Suprapubic skin (tissue), 4 donors: ENCODE results near the gene RFX2. TPM values are rescaled to one million over a fixed set of nuclear protein-coding genes. Genes with fewer than 3 reads are reported as not detected.

Experiments used
- DNase-seq, 2 donors: peaks; one replicate each; pipeline ENCODE4 v3.0.0-alpha.2; 2019; ENCODE audit warnings: low spot score in 2 of 2
- H3K27ac ChIP-seq: fragments of 200-600 bp; sonication (generic); one replicate; pipeline ENCODE4 v1.5.1; 2019
- H3K27me3 ChIP-seq: fragments of 200-600 bp; sonication (generic); one replicate; pipeline ENCODE4 v1.5.1; 2019
- H3K36me3 ChIP-seq: fragments of 200-600 bp; sonication (generic); one replicate; pipeline ENCODE4 v1.5.1; 2019
- H3K4me1 ChIP-seq: fragments of 200-600 bp; sonication (generic); one replicate; pipeline ENCODE4 v1.5.1; 2019
- H3K4me3 ChIP-seq: fragments of 200-600 bp; sonication (generic); one replicate; pipeline ENCODE4 v1.5.1; 2019; ENCODE audit warnings: mild to moderate bottlenecking
- H3K9me3 ChIP-seq: fragments of 200-600 bp; sonication (generic); one replicate; pipeline ENCODE4 v1.5.1; 2019
- CTCF ChIP-seq, 2 donors: fragments of 200-600 bp in 1 of 2; fragments of 450-650 bp in 1 of 2; sonication (generic) in 1 of 2; IDR thresholded peaks; one replicate each; pipeline ENCODE4 v1.5.1; 2016 to 2019; ENCODE audit warnings: antibody characterized with exemption in 2 of 2, mild to moderate bottlenecking in 1 of 2, moderate library complexity in 1 of 2
- EP300 ChIP-seq: sonication (generic); formaldehyde crosslinking; IDR thresholded peaks from one replicate; pipeline ENCODE4 v1.6.1; 2017; ENCODE audit warnings: antibody characterized with exemption
- POLR2A ChIP-seq, 2 donors: fragments of 450-650 bp; IDR thresholded peaks; one replicate each; pipeline ENCODE4 v1.6.1; 2017; ENCODE audit warnings: antibody characterized with exemption in 2 of 2, mild to moderate bottlenecking in 2 of 2, moderate library complexity in 2 of 2
- POLR2AphosphoS5 ChIP-seq, 3 donors: sonication (generic); formaldehyde crosslinking; IDR thresholded peaks; one replicate each; pipeline ENCODE4 v1.6.1; 2017; ENCODE audit warnings: antibody characterized with exemption in 3 of 3
- WGBS: methylation state at CpG from one replicate; pipeline ENCODE4 v1.1.5; 2018; 5-methylcytosine and 5-hydroxymethylcytosine counted together
- total RNA-seq, 4 donors: library from RNA; depleted of rRNA; stranded (reverse); fragments of >200 nt; gene quantifications; one replicate each; pipeline ENCODE4 v1.1.0, GENCODE V29; 2016

RFX2 gene
- total RNA-seq, 4 donors from 2014 or later: 28.8 to 62.0 (median 43.5) TPM

GRCh38 chr19:5991244-5991838, 119.0 kb downstream of the RFX2 start:
- H3K36me3 ChIP-seq: peaks cover 21% of the 10 kb centered on the region

GRCh38 chr19:5990289-5990797, 120.0 kb downstream of the RFX2 start:
- Histone ChIP-seq H3K27ac (no peak overlapping the region), H3K4me3 (no peak overlapping the region)
- DNase-seq: no peak

More at GRCh38 chr19:5991244-5991838, 119.0 kb downstream of the RFX2 start:
- TF ChIP-seq CTCF (IDR thresholded peaks at IDR 0.05) (no peak), EP300 (no peak), POLR2A (IDR thresholded peaks at IDR 0.05) (no peak), POLR2AphosphoS5 (IDR thresholded peaks at IDR 0.05) (no peak)
- WGBS: 98% methylated on average over 7 of the region's 8 CpGs
- H3K4me1 ChIP-seq: peaks cover 18% of the 10 kb centered on the region
- no peaks in the 10 kb centered on the region for H3K9me3 ChIP-seq
- no peak overlapping the region for H3K4me3 ChIP-seq
- no peaks in the 10 kb centered on the region for H3K27me3 ChIP-seq
- H3K27ac ChIP-seq: no peak overlapping the region
- no peak for DNase-seq

GRCh38 chr19:5989388-5990074, 120.8 kb downstream of the RFX2 start:
- WGBS: 64% methylated on average over 8 of the region's 8 CpGs
- TF ChIP-seq EP300 (no peak), CTCF (IDR thresholded peaks at IDR 0.05) (no peak)

More at GRCh38 chr19:5990289-5990797, 120.0 kb downstream of the RFX2 start:
- TF ChIP-seq POLR2A (IDR thresholded peaks at IDR 0.05): no peak
- no peak for TF ChIP-seq CTCF (IDR thresholded peaks at IDR 0.05)
- no peak for TF ChIP-seq EP300
- TF ChIP-seq POLR2AphosphoS5 (IDR thresholded peaks at IDR 0.05): no peak
- peaks cover 18% of the 10 kb centered on the region for H3K4me1 ChIP-seq
- H3K36me3 ChIP-seq: peaks cover 11% of the 10 kb centered on the region
- H3K27me3 ChIP-seq: no peaks in the 10 kb centered on the region
- no peaks in the 10 kb centered on the region for H3K9me3 ChIP-seq
- 41% methylated on average over 17 of the region's 17 CpGs for WGBS

GRCh38 chr19:5988517-5989387, 121.5 kb downstream of the RFX2 start:
- Histone ChIP-seq H3K9me3 (no peaks in the 10 kb centered on the region), H3K27ac (no peak overlapping the region), H3K36me3 (peaks cover under 1% of the 10 kb centered on the region), H3K4me3 (no peak overlapping the region), H3K4me1 (peaks cover 12% of the 10 kb centered on the region), H3K27me3 (no peaks in the 10 kb centered on the region)
- 80% methylated on average over 8 of the region's 8 CpGs for WGBS
- no peak for TF ChIP-seq POLR2AphosphoS5 (IDR thresholded peaks at IDR 0.05)
- TF ChIP-seq EP300: no peak
- TF ChIP-seq POLR2A (IDR thresholded peaks at IDR 0.05): no peak
- no peak for TF ChIP-seq CTCF (IDR thresholded peaks at IDR 0.05)
- no peak for DNase-seq

More at GRCh38 chr19:5989388-5990074, 120.8 kb downstream of the RFX2 start:
- Histone ChIP-seq H3K9me3 (no peaks in the 10 kb centered on the region), H3K27me3 (no peaks in the 10 kb centered on the region), H3K27ac (no peak overlapping the region), H3K36me3 (peaks cover 5% of the 10 kb centered on the region), H3K4me1 (peaks cover 18% of the 10 kb centered on the region), H3K4me3 (no peak overlapping the region)
- no peak for DNase-seq
